T-helper 17 cell (primary cell): ENCODE measurements around the gene FLT3. TPM values are rescaled to one million over a fixed set of nuclear protein-coding genes. Genes with fewer than 3 reads are reported as not detected.
"Not testable (repeated sequence)": the region's sequence is repeated elsewhere in the genome, so short reads cannot be mapped to it uniquely, and the experiment has no call there.

Source experiments
- ATAC-seq: fragments of 150-1000 bp; cut with Tn5 transposase; 2 replicates; pipeline ENCODE4 v1.10.0; 2021; ENCODE audit warnings: mild to moderate bottlenecking, moderate library complexity
- DNase-seq, 3 donors: peaks; one replicate each; pipeline versions ENCODE4 v3.0.0 to v3.0.0-alpha.2; 2020 to 2021
- H3K9me3 ChIP-seq: one replicate; pipeline ENCODE4 v1.7.0; 2013; ENCODE audit warnings: low read length, mild to moderate bottlenecking; ENCODE audit not compliant: control insufficient read depth, poor library complexity, severe bottlenecking
- H3K27ac Mint-ChIP-seq: one replicate; pipeline ENCODE4 v1.8.0; 2022; ENCODE audit warnings: mild to moderate bottlenecking, moderate library complexity, mixed read lengths
- H3K27me3 Mint-ChIP-seq: one replicate; pipeline ENCODE4 v1.8.0; 2022; ENCODE audit warnings: mixed read lengths
- H3K36me3 Mint-ChIP-seq: one replicate; pipeline ENCODE4 v1.8.0; 2022; ENCODE audit warnings: low read depth, mixed read lengths
- H3K4me1 Mint-ChIP-seq: one replicate; pipeline ENCODE4 v1.8.0; 2022; ENCODE audit warnings: mild to moderate bottlenecking, mixed read lengths
- H3K4me3 Mint-ChIP-seq: one replicate; pipeline ENCODE4 v1.8.0; 2022; ENCODE audit warnings: mild to moderate bottlenecking, moderate library complexity, mixed read lengths
- total RNA-seq, 4 donors: library from RNA in 2 of 4; stranded (reverse) in 2 of 4; gene quantifications; one replicate each; pipeline ENCODE4 v1.2.3 and lab custom pipeline; 2022 to 2026

Gene FLT3
- under 1 TPM; 0.22 to 0.70 TPM for total RNA-seq
- 0 to 0.38 reads per million in 2 donors for total RNA-seq (lab: John Stamatoyannopoulos, UW)

DNA sequence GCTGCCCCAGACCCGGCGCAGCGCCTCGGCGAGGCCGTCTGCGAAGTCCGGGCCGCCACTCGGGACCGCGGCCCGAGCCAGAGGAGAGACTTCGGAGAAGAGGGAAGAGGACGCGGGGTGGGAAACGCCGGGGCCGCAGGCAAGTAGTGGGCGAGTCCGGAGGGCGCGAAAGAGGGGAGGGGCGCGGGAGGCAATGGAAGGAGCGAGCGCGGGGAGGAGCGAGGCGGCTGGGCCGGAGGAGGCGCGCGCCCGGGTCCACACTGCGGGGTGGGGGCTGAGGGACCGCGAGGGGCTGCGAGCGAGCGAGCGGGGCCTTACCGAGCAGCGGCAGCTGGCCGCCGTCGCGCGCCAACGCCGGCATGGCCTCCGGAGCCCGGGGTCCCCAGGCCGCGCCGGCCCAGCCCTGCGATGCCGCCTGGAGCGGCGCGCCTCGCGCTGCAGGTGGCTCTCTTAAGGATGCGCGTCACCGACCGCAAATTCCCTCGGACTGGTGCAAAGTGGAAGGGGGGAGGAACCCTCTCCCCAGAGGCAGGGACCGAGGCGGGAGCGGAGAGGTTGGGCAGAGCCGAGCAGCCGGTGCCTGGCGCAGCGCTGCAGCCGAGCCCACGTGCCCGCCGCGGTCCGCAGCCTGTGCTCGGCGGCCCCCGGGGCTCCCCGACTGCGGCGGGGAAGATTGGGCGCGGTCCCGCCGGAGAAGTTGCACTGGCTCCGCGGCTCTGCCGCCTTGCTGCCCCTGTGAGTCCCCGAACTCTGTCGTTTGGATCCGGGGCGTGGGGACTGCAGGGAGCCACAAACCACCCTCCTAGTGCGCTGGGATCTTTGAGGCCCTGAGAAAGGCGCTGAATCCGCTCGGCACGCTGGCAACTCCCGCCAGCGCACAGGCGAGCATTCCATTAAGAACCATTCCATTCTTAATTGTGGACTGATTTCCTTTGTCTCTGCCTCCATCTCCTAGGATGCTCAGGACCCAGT is at the start of gene FLT3:
FLT3 (minus strand) TSS at position 427 of the 972 bp plus-strand sequence; CDS start at position 361, 66 bp downstream.
- DNase-seq (no peak), ATAC-seq (peak; percentile 63)
- peaks cover 3% of the 10 kb centered on the region for H3K4me1 Mint-ChIP-seq
- peaks cover 69% of the 10 kb centered on the region for H3K27me3 Mint-ChIP-seq
- H3K36me3 Mint-ChIP-seq, result peaks cover 2% of the 10 kb centered on the region
- no peaks in the 10 kb centered on the region for H3K9me3 ChIP-seq
- peak within 1 kb of the TSS; percentile 84 for H3K4me3 Mint-ChIP-seq
- no peak within 1 kb of the TSS for H3K27ac Mint-ChIP-seq

DNA sequence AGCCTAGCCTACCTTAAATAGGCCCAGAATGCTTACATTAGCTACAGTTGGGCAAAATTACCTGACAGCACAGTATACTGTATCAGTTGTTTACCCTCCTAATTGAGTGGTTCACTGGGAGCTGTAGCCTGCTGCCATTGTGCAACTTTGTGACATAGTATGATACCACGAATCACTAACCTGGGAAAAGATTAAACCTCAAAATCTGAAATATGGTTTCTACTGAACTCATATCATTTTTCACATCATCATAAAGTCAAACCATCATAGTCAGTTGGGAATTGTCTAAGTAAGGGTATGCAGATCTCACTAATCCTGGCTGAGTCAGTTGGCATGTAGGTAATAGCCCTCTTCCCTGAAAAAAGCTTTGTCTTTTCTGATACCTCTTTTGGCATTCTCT is 47.1 kb upstream of the FLT3 start:
- no peaks in the 10 kb centered on the region for H3K27me3 Mint-ChIP-seq
- no peak overlapping the region for H3K4me3 Mint-ChIP-seq
- no peaks in the 10 kb centered on the region for H3K9me3 ChIP-seq
- DNase-seq, result no peak
- no peak overlapping the region for H3K27ac Mint-ChIP-seq
- no peaks in the 10 kb centered on the region for H3K36me3 Mint-ChIP-seq
- ATAC-seq, result no peak
- peaks cover 36% of the 10 kb centered on the region for H3K4me1 Mint-ChIP-seq

DNA sequence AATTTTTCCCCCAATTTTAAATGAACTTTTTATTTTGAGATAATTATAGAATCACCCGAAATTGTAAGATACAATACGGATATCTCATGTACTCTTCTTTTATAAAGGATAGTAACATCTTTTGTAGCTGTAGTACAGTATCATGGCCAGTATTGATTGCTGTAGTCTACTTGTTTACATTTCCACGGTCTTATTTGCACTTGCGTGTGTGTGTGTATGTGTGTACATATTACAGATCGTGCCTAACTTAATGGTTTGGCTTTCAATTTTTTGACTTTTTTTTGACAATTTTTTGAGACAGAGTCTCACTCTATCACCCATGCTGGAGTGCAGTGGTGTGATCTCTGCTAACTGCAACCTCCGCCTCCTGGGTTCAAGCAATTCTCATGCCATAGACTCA is 44.7 kb upstream of the FLT3 start:
- ATAC-seq, result no peak
- no peaks in the 10 kb centered on the region for H3K36me3 Mint-ChIP-seq
- H3K9me3 ChIP-seq, result no peaks in the 10 kb centered on the region
- no peak overlapping the region for H3K27ac Mint-ChIP-seq
- DNase-seq, result no peak
- no peak overlapping the region for H3K4me3 Mint-ChIP-seq
- H3K4me1 Mint-ChIP-seq, result peaks cover 40% of the 10 kb centered on the region
- H3K27me3 Mint-ChIP-seq, result no peaks in the 10 kb centered on the region

DNA sequence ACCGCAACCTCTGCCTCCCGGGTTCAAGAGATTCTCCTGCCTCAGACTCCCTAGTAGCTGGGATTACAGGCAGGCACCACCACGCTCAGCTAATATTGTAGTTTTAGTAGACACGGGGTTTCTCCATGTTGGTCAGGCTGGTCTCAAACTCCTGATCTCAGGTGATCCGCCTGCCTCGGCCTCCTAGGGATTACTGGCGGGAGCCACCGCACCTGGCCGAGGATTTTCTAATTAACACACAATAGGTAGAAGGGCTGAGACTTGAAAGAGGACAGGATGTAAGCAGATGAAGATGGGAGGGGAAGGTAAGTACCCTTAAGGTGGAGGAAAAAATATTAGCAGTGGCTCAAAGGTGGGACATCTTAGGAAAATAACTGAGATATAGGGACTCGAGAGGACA is 41.2 kb upstream of the FLT3 start:
- not testable (repeated sequence) for ATAC-seq, H3K27me3 Mint-ChIP-seq, DNase-seq, H3K9me3 ChIP-seq, H3K36me3 Mint-ChIP-seq
- Mint-ChIP-seq H3K4me1 (peaks cover 46% of the 10 kb centered on the region), H3K27ac (peak overlapping the region; percentile 85), H3K4me3 (peak overlapping the region; percentile 76)

DNA sequence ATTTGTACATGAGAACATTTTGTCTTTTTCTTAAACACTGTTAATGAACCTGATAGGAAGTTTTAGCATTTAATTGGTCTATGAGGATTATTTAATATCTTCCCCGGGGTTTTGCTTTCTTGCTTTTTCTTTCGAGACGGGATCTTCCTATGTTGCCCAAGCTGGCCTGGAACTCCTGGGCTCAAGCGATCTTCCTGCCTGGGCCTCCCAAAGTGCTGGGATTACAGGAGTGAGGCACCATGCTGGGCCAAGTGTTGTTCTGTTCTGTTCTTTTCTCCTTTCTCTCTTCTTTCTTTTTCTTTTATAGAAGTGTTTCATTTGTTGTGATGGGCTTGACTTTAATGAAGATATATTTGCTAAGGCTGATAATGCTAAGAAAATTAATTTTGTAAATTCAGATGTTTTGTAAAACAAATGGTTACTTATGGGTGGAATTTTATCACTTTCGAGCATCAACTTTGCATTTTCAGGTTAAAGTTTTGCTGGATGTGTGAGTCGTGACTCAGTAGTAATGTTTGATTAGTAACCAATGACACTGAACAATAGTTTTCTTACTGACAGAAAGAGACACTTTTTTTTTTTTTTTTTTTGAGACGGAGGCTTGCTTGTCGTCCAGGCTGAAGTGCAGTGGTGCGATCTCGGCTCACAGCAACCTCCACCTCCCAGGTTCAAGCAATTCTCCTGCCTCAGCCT is 40.2 kb upstream of the FLT3 start:
- Mint-ChIP-seq H3K4me1 (peaks cover 45% of the 10 kb centered on the region), H3K27me3 (no peaks in the 10 kb centered on the region)

DNA sequence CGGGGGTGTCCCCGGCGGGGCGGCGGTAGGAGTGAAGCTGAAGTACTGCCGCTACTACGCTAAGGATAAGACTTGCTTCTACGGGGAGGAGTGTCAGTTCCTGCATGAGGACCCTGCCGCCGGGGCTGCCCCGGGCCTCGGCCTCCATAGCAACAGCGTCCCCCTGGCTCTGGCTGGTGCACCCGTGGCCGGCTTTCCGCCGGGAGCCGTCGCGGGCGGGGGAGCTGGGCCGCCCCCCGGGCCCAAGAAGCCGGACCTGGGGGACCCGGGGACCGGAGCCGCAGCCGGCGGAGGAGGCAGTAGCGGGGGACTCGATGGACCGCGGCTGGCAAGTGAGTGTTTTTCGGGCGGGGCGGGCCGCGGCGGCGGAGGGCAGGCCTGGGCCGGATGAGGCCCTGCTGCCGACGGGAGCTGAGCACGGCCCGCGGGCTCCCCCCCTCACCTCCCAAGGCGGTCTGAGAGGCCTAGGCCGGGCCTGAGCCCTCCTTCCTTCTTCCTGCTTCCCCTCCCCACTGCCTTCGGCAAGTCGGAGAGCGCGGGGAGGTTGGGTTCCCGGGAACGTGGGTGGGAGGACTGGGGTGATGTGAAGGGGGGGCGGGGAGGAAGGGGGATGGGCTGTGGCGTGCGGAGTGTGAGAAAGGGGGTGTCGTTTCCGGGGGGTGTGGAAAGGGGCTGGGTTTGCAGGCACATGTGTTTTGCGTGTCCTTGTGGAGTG is 38.5 kb upstream of the FLT3 start:
- Mint-ChIP-seq H3K4me3 (peak overlapping the region; percentile 89), H3K27me3 (no peaks in the 10 kb centered on the region), H3K36me3 (no peaks in the 10 kb centered on the region), H3K4me1 (peaks cover 43% of the 10 kb centered on the region), H3K27ac (peak overlapping the region; percentile 97)
- H3K9me3 ChIP-seq, result no peaks in the 10 kb centered on the region
- DNase-seq, result peak; percentile 64 to 81 (median 69)
- peak; percentile 71 for ATAC-seq

More for the DNA sequence above, 40.2 kb upstream of the FLT3 start:
- Mint-ChIP-seq H3K36me3 (no peaks in the 10 kb centered on the region), H3K4me3 (peak overlapping the region; percentile 89), H3K27ac (peak overlapping the region; percentile 97)
- DNase-seq, result no peak
- no peaks in the 10 kb centered on the region for H3K9me3 ChIP-seq
- no peak for ATAC-seq

DNA sequence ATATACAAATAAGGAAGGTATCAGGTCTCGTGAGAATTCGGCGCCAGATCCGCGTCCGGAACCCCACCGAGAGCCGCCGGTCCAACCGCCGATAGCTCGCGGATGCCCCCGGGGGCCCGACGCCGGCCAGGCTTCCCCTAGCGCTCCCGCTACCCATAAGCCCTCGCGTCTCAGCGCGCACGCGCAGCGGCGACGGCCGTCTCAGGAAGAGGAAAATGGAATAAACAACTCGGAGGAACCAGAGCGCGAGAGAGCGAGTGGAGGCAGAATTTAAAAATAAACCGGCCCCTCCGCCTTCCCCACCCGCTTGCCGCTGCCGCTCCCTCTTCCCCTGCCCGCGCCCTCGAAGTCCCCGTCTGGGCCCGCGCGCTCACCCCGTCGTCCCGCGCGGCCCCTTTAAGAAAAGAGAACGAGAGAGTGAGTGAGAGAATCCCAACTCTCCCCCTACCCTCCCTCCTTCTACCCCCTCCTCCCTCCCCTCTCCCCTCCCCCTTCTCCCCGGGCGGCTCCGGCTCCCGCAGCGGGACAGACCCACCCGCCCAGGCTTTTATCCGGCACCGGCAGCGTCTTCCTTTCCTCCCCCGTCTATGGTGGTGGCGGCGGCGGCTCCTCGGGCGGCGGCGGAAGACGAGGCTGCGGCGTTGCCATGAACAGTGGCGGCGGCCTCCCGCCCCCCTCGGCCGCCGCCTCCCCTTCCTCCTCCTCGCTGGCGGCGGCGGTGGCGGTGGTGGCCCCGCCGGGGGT is 37.8 kb upstream of the FLT3 start, which contains the start of gene PAN3:
PAN3 (plus strand) TSS at position 534 of the 744 bp plus-strand sequence; CDS start at position 647, 113 bp downstream.
- DNase-seq, result peak; percentile 89
- H3K9me3 ChIP-seq, result no peaks in the 10 kb centered on the region
- H3K4me3 Mint-ChIP-seq, result peak within 1 kb of the TSS; percentile 89
- H3K27ac Mint-ChIP-seq, result peak within 1 kb of the TSS; percentile 97
- H3K27me3 Mint-ChIP-seq, result no peaks in the 10 kb centered on the region
- peak; percentile 72 for ATAC-seq
- peaks cover 40% of the 10 kb centered on the region for H3K4me1 Mint-ChIP-seq
- no peaks in the 10 kb centered on the region for H3K36me3 Mint-ChIP-seq

DNA sequence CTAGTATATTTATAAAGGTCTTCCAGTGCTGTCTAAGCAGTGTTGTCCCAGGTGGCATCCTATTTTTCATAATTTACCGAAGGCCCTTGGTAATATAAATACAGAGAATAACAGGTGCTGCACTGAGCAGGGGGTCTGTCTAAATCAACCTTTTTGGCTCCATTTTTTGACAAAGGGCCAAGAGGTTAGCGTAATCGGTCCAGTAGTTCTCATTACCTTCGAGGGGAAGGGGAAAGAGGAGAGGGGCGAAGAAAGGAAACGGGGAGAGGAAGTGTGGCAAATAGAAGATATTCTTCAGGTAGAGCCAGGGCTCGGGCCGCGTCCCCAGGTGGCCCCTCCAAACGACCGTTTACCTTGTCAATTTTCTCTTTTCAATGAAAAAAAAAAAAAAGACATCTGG is 37.2 kb upstream of the FLT3 start:
- no peak for DNase-seq
- no peak for ATAC-seq
- Mint-ChIP-seq H3K27me3 (no peaks in the 10 kb centered on the region), H3K4me1 (peaks cover 37% of the 10 kb centered on the region), H3K4me3 (peak overlapping the region; percentile 89), H3K27ac (peak overlapping the region; percentile 97), H3K36me3 (no peaks in the 10 kb centered on the region)
- no peaks in the 10 kb centered on the region for H3K9me3 ChIP-seq

DNA sequence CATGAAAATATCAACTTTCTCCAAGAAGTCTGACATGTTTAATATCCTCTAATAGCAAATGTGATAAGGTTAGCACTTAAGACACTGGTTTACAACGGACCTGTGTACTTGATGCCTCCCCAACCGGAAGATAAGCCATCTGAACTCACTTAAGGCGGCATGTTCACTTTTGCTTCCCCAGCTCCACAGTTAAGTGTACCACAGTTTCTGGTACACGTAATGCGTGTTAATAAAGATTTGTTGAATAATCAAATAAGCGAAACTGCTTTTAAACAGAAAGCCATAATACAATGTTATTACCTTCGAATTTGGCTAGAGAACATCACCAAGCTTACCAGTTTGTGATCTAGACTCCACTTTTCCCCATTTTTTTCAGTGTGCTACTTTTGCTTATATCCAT is 36.5 kb upstream of the FLT3 start:
- peak overlapping the region; percentile 97 for H3K27ac Mint-ChIP-seq
- no peaks in the 10 kb centered on the region for H3K36me3 Mint-ChIP-seq
- H3K4me3 Mint-ChIP-seq, result peak overlapping the region; percentile 89
- no peaks in the 10 kb centered on the region for H3K9me3 ChIP-seq
- H3K4me1 Mint-ChIP-seq, result peaks cover 32% of the 10 kb centered on the region
- DNase-seq, result no peak
- no peak for ATAC-seq
- no peaks in the 10 kb centered on the region for H3K27me3 Mint-ChIP-seq

DNA sequence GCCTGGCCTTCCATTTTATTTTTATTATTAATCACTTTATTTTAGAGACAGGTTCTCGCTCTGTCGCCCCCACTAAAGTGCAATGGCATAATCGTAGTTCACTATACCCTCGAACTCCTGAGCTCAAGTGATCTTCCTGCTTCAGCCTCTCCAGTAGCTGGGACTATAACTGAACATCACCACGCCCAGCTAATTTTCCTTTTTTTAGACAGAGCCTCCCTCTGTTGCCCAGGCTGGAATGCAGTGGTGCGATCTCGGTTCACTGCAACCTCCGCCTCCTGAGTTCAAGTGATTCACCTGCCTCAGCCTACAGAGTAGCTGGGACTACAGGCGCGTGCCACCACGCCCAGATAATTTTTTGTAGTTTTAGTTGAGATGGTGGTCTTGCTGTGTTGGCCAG is 31.3 kb upstream of the FLT3 start:
- DNase-seq (no peak), ATAC-seq (no peak)
- H3K4me1 Mint-ChIP-seq, result peaks cover 3% of the 10 kb centered on the region
- H3K27ac Mint-ChIP-seq, result no peak overlapping the region
- no peaks in the 10 kb centered on the region for H3K27me3 Mint-ChIP-seq
- H3K9me3 ChIP-seq, result no peaks in the 10 kb centered on the region
- no peaks in the 10 kb centered on the region for H3K36me3 Mint-ChIP-seq
- H3K4me3 Mint-ChIP-seq, result no peak overlapping the region

DNA sequence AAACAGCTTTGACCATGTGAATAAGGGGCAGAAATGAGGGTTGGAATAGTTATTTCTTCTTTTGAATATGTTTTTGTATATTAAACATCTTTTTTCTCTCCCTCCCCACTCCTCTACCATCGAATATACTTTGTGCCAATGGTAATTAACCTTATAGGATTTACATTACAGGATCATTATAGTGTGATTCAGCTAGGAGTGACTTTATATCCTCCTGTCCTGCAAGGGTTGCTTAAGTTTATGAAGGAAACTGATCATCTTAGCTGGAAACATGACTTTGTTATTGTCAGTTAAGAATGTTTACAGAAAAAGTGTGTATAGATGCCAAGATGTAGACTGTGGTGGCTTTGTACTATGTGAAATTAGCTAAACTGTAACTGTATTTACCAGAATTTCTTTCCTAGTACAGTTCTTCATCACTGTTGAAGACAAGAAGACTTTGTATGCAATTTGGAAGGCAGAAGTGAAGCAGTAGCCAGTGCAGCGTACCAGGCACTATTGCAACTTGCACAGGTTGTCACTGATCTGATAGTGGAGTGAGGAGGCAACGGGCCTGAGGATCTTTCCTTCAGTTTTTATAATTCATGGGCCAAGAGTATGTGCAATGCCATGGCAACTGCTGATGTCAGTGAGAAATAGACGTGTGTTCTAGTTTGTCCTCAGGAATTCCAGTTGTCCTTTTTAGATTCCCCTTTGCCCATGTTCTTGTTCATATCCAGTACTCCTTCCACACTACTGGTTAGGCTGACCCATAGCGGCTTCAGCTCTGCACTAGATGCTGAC is 29.7 kb upstream of the FLT3 start:
- DNase-seq (no peak), ATAC-seq (no peak)
- Mint-ChIP-seq H3K27me3 (no peaks in the 10 kb centered on the region), H3K4me3 (no peak overlapping the region), H3K27ac (no peak overlapping the region), H3K4me1 (peaks cover 2% of the 10 kb centered on the region), H3K36me3 (no peaks in the 10 kb centered on the region)
- H3K9me3 ChIP-seq, result no peaks in the 10 kb centered on the region

DNA sequence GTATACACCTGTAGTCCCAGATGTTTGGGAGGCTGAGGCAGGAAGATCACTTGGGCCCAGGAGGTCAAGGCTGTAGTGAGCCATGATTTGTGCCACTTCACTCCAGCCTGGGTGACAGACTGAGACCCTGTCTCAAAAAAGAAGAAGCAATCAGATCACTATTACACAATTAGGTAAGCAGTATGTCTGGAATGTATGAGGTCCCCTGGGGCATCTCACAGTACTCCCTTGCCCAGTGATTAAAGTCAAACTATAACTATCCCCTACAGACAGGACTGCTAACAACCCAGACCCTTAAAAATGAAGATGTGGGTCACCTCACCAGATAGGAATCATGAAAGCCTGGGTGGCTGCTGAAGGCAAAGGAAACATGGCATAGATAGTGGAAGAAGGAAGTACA is 28.6 kb upstream of the FLT3 start:
- Mint-ChIP-seq H3K27ac (no peak overlapping the region), H3K27me3 (no peaks in the 10 kb centered on the region), H3K36me3 (no peaks in the 10 kb centered on the region), H3K4me3 (no peak overlapping the region), H3K4me1 (peaks cover 2% of the 10 kb centered on the region)
- H3K9me3 ChIP-seq, result no peaks in the 10 kb centered on the region
- ATAC-seq (no peak), DNase-seq (no peak)
